ENCODE measurements around the gene CTXN3. TPM values are rescaled to one million over a fixed set of nuclear protein-coding genes. Genes with fewer than 3 reads are reported as not detected.

The CTXN3 gene
- total RNA-seq, 2 donors from 2014 or later: not detected

GRCh38 chr5:127664093-127664492 lies 15.2 kb downstream of the CTXN3 start:
- Histone ChIP-seq H3K27me3 (replicated peaks; ENCODE audit: insufficient read depth) (no peaks in the 10 kb centered on the region), H3K4me1 (ENCODE audit: control insufficient read depth in 1 of 2, low read depth in 2 of 2) (no peaks in the 10 kb centered on the region), H3K9me3 (no peaks in the 10 kb centered on the region), H3K4me3 (no peak overlapping the region), H3K27ac (no peak overlapping the region), H3K36me3 (no peaks in the 10 kb centered on the region)
- no peak for DNase-seq (ENCODE audit: low spot score)
- TF ChIP-seq, protein P1, sequence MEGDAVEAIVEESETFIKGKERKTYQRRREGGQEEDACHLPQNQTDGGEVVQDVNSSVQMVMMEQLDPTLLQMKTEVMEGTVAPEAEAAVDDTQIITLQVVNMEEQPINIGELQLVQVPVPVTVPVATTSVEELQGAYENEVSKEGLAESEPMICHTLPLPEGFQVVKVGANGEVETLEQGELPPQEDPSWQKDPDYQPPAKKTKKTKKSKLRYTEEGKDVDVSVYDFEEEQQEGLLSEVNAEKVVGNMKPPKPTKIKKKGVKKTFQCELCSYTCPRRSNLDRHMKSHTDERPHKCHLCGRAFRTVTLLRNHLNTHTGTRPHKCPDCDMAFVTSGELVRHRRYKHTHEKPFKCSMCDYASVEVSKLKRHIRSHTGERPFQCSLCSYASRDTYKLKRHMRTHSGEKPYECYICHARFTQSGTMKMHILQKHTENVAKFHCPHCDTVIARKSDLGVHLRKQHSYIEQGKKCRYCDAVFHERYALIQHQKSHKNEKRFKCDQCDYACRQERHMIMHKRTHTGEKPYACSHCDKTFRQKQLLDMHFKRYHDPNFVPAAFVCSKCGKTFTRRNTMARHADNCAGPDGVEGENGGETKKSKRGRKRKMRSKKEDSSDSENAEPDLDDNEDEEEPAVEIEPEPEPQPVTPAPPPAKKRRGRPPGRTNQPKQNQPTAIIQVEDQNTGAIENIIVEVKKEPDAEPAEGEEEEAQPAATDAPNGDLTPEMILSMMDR (IDR thresholded peaks at IDR 0.05): no peak
- ATAC-seq (ENCODE audit: insufficient number of reproducible peaks, low FRiP score, low read depth): no peak

- TF ChIP-seq, protein P1 (IDR thresholded peaks at IDR 0.05): no peak
- ATAC-seq (ENCODE audit: insufficient number of reproducible peaks, low FRiP score, low read depth) (no peak), DNase-seq (ENCODE audit: low spot score) (no peak)
- no peaks in the 10 kb centered on the region for H3K36me3 ChIP-seq
- no peak overlapping the region for H3K4me3 ChIP-seq
- H3K27me3 ChIP-seq (replicated peaks; ENCODE audit: insufficient read depth): no peaks in the 10 kb centered on the region
- no peak overlapping the region for H3K27ac ChIP-seq
- no peaks in the 10 kb centered on the region for H3K9me3 ChIP-seq
- H3K4me1 ChIP-seq (ENCODE audit: control insufficient read depth in 1 of 2, low read depth in 2 of 2): no peaks in the 10 kb centered on the region
Observed at GRCh38 chr5:127665641-127666040, 16.8 kb downstream of the CTXN3 start.

DNA sequence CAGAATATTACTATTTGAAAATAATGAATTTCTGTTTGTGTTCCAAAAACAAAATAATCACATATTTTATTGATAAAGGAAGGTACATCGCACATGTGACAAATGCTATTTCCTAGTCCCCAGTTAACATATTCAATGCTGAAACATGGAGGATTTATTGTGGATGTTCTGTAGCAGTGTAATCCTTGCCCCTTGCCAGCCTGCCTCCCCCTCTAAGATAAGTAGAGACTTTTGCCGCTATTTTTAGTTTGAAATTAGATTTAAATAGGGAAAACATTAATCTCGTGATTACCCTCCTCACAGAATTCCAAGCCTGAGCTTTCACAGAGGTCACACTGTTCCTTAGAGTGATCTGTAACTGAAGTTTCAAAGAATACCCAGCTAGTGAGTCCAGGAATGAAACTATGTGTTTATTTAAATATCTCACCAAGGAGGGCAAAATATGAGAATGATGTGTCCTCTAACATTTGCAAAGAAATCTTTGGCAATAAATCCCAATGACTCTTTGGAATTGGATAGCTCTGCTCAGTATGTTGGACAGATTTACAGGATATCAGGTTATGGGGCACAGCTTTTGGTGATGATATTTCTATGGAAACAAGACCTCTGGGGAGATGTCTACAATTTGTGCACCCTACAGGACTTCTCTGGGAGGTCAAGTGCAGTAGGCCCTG lies 17.3 kb downstream of the CTXN3 start:
- TF ChIP-seq, protein P1 (IDR thresholded peaks at IDR 0.05): no peak
- H3K27ac ChIP-seq: no peak overlapping the region
- ATAC-seq (ENCODE audit: insufficient number of reproducible peaks, low FRiP score, low read depth) (no peak), DNase-seq (ENCODE audit: low spot score) (no peak)
- H3K4me1 ChIP-seq (ENCODE audit: control insufficient read depth in 1 of 2, low read depth in 2 of 2): no peaks in the 10 kb centered on the region
- no peak overlapping the region for H3K4me3 ChIP-seq
- H3K9me3 ChIP-seq: no peaks in the 10 kb centered on the region
- H3K27me3 ChIP-seq (replicated peaks; ENCODE audit: insufficient read depth): no peaks in the 10 kb centered on the region
- H3K36me3 ChIP-seq: no peaks in the 10 kb centered on the region

DNA sequence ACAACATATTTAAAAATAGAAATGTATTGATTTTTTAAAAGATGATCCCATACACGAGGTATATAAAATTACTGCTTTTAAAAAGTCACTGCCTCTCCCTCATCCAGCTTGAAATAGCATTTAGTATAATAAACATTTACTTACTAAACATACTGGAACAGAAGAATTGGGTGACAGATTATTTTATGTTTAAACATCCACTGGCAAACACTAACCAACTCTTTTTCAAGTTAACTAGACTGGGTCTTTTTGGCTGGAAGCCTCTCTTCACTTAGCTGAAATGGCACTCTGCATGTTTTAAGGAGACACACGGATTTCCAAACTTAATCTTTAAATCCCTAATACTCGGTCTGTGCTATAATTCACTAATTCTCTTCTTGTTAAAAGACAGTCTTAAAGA lies 19.0 kb downstream of the CTXN3 start:
- Histone ChIP-seq H3K27ac (no peak overlapping the region), H3K27me3 (replicated peaks; ENCODE audit: insufficient read depth) (no peaks in the 10 kb centered on the region), H3K9me3 (no peaks in the 10 kb centered on the region), H3K36me3 (no peaks in the 10 kb centered on the region), H3K4me3 (no peak overlapping the region), H3K4me1 (ENCODE audit: control insufficient read depth in 1 of 2, low read depth in 2 of 2) (no peaks in the 10 kb centered on the region)
- DNase-seq (ENCODE audit: low spot score) (no peak), ATAC-seq (ENCODE audit: insufficient number of reproducible peaks, low FRiP score, low read depth) (no peak)
- TF ChIP-seq, protein P1 (IDR thresholded peaks at IDR 0.05): no peak

DNA sequence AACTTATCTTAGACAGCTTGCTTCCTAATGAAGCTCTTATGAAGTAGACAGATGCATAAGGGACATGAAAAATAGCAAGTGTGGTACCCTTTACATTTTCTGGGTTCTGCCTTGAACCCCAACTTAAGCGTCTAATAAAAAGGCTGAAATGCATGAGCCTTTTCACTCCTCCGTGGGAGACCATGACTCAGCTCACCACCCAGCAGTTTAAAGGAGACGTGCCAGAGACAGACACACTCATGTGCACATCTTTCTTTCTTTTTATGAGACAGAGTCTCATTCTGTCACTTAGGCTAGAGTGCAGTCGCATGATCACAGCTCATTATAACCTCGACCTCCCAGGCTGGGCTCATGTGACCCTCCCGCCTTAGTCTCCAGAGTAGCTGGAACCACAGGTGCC lies 22.3 kb downstream of the CTXN3 start:
- Histone ChIP-seq H3K36me3 (no peaks in the 10 kb centered on the region), H3K4me3 (no peak overlapping the region), H3K27me3 (replicated peaks; ENCODE audit: insufficient read depth) (no peaks in the 10 kb centered on the region), H3K9me3 (no peaks in the 10 kb centered on the region), H3K4me1 (ENCODE audit: control insufficient read depth in 1 of 2, low read depth in 2 of 2) (no peaks in the 10 kb centered on the region), H3K27ac (no peak overlapping the region)
- no peak for ATAC-seq (ENCODE audit: insufficient number of reproducible peaks, low FRiP score, low read depth)
- DNase-seq (ENCODE audit: low spot score): no peak
- TF ChIP-seq, protein P1 (IDR thresholded peaks at IDR 0.05): no peak

All from thoracic aorta (tissue), 2 donors.